SH-SY5Y (cell line): ENCODE measurements around the gene RARS1.

ENCODE experiments used
- GATA2 ChIP-seq: IDR thresholded peaks from 2 replicates; pipeline ENCODE4 v1.6.1; 2011; ENCODE audit warnings: mild to moderate bottlenecking, low read depth, low read length
- GATA3 ChIP-seq: IDR thresholded peaks from 2 replicates; pipeline ENCODE4 v1.6.1; 2011; ENCODE audit warnings: low read depth, mild to moderate bottlenecking, low read length, moderate library complexity

The RARS1 gene

DNA sequence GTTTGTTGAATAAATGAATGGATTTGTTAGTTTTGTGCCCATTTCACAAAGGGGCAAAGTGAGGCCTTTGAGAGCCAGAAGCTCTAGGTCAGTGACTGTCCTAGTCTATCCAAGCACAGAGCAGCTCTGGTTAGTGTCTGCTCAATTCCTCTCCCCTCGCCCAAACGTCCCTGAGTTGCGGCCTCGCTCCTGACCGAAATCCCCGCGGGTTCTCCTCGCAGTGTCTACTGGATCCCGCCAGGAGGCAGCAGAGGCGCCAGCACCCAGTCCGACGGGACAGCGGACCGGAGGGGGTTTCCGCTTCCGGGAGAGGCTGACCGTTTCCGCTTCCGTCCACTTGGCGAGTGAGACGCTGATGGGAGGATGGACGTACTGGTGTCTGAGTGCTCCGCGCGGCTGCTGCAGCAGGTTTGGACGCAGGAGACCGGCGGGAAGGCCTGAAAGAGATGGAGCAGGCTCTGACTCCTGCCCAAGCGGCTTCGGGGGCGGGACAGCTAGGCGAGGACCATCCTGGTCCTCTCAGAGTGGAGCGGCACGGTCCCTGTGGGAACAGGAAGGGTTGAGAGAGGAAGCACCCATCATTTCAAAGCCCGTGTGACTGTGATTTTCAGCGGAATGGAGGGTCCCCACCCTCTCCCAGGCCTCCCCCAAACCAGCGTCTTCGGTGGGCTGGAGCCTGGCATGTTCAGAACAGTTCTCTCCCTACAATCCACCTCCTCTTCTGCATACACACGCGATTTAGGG, at the start of gene RARS1:
Gene RARS1 (plus strand): TSS at position 336 of the 744 bp plus-strand sequence. CDS start 28 bp downstream, at position 364.
- TF ChIP-seq GATA3: no peak
- TF ChIP-seq GATA2: no peak

GRCh38 chr5:168438349-168438748, 47.9 kb upstream of the RARS1 start:
- TF ChIP-seq GATA2 (no peak), GATA3 (no peak)

- TF ChIP-seq GATA3 (no peak), GATA2 (no peak)
Observed at GRCh38 chr5:168443533-168443932, 42.7 kb upstream of the RARS1 start.

GRCh38 chr5:168443950-168444700, 42.1 kb upstream of the RARS1 start:
- TF ChIP-seq GATA3: no peak
- no peak for TF ChIP-seq GATA2

DNA sequence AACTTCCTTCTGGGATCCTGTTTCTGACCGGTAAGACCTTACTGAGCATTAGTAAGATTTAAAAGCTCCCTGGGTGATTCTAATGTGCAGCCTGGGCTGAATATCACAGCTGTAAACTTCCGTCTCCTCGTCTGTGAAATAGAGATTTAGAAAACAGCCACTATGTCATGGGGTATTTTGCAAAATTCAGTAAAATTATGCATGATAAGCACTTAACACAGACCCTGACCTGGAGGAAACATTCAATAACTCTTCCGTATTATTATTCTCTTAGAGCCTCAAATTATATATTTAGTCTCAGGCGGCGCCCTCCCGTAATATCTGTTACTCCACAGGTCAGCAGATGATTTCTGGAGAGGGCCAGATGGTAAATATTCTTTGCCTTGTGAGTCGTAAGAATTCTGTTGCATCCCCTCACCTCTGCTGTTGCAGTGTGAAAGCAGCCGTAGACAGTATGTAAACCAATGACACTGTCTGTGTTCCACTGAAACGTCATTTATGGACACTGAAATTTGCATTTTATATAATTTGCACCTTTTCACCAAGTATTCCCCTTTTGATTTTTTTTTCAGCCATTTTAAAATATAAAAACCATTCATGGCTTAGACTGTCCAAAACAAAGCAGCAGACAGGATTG, 39.2 kb upstream of the RARS1 start:
- no peak for TF ChIP-seq GATA3
- TF ChIP-seq GATA2: no peak

GRCh38 chr5:168447808-168448207, 38.5 kb upstream of the RARS1 start:
- no peak for TF ChIP-seq GATA3
- TF ChIP-seq GATA2: no peak

- no peak for TF ChIP-seq GATA2
Observed at GRCh38 chr5:168449166-168449565, 37.1 kb upstream of the RARS1 start.

GRCh38 chr5:168451565-168451964, 34.7 kb upstream of the RARS1 start:
- no peak for TF ChIP-seq GATA2
- no peak for TF ChIP-seq GATA3

DNA sequence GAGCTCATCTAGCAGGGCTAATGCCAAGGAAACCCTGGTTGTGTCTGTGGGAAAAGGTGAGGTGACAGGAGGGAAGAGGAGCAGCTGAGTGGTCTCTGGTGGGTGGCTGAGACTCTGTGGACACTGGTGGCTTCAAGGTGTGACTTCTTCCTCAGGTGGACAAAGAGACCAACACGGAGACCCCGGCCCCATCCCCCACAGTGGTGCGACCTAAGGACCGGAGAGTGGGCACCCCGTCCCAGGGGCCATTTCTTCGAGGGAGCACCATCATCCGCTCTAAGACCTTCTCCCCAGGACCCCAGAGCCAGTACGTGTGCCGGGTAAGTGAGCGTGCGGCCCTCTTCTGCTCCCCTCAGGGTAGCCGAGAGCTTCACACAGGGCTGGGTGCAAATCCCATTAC, 31.1 kb upstream of the RARS1 start:
- TF ChIP-seq GATA3 (no peak), GATA2 (no peak)

DNA sequence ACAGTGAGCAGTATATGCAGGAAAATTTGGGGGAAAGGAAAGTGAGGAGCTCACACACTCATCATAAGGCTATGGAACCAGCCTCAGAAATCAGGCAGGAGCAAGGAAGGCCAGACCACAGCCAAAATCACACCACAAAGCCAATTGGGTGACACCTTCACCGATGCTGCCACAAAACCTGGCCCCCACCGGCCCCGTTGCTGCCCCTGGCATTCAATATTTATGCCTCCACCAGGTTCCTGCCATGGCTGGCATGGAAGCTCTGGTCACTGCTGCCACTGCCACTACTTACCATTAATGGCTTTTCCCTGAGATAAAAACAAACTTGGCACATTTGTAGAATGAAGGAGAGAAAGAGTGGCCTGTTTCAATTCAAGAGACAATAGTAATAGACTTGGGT, 28.7 kb upstream of the RARS1 start:
- no peak for TF ChIP-seq GATA2

- TF ChIP-seq GATA3: no peak
- no peak for TF ChIP-seq GATA2
Observed at GRCh38 chr5:168460606-168461005, 25.7 kb upstream of the RARS1 start.

- TF ChIP-seq GATA3 (no peak), GATA2 (no peak)
Observed at GRCh38 chr5:168463081-168463480, 23.2 kb upstream of the RARS1 start.

DNA sequence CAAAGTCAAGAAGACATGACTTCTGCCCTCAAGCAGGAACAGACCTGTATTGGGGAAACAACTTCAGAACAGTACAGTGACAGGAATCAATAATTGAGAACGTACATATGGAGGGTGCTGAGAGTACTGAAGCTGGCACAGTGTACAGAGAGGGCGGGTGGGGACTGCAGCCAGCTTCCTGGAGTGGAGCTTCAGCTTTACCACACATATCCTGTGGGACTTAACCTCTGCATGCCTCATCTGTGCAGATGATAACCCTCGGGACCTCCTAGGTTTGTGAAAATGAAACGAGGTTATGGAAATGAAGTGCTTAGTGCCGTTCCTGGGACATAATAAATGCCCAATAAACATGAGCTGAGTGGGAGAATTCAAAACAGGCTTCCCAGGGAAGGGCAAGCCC, 22.1 kb upstream of the RARS1 start:
- TF ChIP-seq GATA2: no peak
- no peak for TF ChIP-seq GATA3

DNA sequence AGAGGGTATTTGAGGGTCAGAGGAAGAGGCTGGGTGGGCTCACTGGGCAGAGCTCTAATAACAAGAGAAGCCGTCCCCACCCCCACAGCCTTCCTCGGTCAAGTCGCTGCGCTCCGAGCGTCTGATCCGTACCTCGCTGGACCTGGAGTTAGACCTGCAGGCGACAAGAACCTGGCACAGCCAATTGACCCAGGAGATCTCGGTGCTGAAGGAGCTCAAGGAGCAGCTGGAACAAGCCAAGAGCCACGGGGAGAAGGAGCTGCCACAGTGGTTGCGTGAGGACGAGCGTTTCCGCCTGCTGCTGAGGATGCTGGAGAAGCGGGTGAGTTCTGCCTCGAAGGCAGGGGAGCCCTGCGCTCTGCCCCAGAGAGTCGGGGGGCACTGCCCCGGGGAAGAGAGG, 21.6 kb upstream of the RARS1 start:
- TF ChIP-seq GATA2 (no peak), GATA3 (no peak)

DNA sequence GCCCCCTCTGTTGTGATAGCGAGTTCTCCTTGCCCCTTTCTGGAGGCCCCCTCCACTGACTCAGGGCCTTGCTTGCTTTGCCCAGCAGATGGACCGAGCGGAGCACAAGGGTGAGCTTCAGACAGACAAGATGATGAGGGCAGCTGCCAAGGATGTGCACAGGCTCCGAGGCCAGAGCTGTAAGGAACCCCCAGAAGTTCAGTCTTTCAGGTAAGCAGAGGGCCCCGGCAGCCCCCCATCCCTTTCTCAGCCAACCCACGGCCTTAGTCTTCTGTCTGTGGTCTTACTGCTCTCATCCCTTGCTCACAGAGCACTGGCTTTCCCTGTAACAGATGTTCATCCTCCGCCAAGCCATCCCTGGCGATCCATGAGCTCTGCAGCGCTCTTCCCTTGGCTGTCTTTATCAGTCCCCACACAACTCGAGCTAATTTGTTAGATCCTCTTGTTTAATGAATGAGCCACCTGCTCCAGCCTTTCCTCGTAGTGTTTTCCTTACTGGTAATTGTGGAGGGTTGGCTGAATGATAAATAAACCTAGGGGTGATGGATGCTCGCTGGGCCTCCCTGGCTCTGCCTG, 18.4 kb upstream of the RARS1 start:
- no peak for TF ChIP-seq GATA3
- TF ChIP-seq GATA2: no peak
